GM19324 (cell line): ENCODE results near the gene CDC5L.

Experiments used
- ATAC-seq: cut with Tn5 transposase; IDR thresholded peaks from one replicate; pipeline ENCODE4 v1.9.1; 2021; ENCODE audit warnings: mild to moderate bottlenecking, moderate library complexity; ENCODE audit not compliant: unreplicated experiment, low FRiP score

The CDC5L gene

DNA sequence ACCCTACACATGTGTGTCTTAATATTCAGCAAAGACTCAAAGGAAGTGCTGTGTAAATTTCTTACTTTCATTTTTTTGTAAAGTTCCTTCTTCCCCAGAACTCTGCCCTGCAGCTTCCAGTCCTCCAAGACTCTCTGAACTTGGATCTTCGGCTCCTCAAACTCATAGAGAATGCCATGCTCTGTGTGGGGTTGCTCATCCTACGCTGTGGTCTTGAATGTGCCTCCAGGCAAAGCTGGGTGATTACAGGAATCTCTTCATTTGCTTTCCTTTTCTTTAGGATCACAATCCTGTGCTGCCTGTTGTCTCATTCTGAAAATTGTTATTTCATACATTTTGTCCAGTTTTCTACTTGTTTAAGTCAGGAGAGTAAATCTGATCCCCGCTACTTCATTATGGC, 14.5 kb upstream of the CDC5L start:
- no peak for ATAC-seq

DNA sequence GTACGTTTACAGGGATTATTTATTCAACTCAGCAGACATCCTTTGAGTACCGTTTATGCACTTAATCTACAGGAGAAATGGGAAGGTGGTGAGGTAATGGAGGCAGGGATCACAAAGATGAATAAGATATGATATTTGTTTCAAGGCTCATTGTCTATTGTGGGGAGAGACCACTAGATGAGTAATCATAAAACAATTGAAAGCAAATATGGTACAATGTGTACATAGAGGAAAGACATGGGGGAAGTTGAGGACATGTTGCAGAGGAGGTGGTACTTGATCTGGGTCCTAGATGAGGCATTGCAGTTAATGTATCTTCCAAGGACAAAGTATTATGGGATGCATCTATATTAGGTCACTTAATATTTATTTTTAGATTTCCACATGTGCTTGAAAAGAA, 13.7 kb upstream of the CDC5L start:
- ATAC-seq, result no peak

DNA sequence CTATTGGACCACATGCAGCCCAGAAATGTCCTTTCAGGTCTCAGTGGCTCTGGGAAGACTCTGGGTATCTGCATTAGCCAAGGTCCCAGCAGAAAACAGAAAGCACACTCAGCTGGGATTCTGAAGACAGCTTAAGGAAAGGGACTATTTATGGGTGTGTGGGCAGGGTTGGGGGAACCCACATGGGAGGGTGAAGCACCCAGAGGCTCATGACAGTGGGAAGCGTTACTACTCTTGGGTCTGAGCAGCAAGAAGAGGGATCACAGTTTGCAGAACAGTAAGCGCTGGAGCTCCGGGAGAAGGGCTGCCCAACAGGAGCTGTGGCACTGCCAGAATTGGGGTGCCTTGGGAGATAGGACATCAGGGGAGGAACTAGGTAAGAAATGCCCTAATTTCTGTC, 12.4 kb upstream of the CDC5L start:
- ATAC-seq, result no peak

DNA sequence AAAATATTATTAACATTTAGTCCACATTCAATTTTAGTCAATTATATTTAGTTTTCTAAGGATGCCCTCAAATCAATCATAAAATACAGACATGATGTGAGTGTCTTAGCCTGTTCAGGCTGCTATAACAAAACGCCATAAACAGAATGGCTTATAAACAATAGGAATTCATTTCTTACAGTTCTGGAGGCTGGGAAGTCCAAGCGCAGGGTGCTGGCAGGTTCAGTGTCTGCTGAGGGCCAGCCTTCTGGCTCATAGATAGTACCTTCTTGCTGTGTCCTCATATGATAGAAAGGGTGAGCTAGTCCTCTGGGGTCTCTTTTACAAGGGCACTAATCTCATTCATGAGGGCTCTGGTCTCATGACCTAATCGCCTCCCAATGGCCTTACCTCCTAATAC, 10.0 kb upstream of the CDC5L start:
- ATAC-seq, result no peak

DNA sequence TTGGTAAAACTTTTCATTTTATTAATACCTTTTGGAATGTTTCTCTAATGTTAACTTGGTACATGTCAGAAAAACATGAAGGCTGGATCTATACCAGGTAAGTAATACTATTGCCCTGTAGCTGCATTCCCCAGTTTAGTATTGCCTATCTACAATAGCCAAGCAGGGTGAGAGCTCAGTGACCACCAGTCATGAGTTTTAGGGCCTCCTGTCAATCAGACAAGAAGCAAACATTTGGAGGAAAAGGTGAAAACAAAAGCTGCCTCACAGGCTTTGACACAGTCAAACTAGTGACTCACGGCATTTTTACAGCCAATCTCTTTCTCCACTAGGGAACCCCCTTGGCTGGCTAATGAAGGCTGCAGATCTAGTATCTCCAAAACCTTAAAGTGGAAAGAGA, 9.5 kb upstream of the CDC5L start:
- ATAC-seq, result no peak

DNA sequence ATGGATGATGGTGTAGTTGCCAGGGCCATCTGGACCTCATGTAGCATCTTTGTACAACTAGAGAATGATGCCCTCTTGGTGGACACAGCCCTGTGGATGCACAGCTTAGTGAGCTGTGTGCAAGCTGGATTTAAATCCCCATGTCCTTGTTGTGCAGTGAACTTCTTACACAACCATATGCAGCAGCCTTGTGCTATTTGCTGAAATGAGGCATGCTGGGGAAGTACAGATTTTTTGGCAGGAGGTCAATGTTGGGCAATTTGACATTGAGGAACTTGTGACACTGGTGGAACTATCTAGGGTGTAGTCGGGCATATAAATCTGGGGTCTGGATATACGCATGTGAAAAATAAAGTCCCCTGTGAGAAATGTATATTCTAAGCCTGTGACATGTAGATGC, 5.8 kb upstream of the CDC5L start:
- ATAC-seq, result no peak

DNA sequence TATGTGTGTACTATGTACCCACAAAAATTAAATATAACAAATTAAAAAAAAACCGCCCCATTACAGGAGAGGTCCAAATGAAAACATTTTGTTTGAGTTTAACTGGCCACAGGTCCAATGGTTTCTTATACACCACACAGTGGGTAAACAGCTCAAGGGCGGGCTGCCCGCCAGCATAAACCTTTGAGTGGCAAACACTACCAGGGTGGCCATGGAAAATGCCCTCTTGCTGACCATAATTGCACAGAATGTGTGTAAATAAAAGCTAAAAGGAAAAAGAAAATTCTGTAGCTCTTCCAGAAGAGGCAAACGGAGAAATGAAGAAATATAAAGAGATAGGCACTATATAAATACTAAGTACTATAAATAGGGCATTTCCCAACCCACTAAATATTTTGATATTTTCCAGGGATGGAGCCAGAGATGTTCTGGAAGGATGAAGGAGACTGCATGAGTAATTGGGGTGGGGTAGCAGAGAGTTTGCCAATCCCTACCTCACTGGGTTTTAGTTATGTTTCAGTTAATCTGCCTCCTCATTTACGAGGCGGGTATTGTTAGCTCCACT, 1.1 kb upstream of the CDC5L start:
- ATAC-seq, result no peak

DNA sequence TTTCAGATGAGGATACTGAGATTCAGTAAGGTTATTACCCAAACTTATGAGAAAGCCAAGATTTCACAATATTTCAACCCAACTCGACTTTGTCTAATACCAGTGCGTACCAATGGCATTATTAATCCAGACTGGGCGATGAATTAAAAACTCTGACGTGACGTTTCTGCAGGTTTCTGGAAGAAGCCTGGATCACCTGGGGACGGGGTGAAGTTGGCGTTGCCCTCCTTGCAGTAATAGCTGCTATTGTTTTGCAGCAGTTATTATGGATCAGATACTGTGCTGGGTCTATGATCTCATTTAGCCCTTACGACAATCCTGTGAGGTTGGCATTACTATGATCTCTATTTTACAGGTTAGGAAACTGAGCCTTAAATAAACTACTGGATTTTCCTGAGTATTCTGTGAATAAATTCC, 569 bp upstream of the CDC5L start:
- no peak for ATAC-seq

DNA sequence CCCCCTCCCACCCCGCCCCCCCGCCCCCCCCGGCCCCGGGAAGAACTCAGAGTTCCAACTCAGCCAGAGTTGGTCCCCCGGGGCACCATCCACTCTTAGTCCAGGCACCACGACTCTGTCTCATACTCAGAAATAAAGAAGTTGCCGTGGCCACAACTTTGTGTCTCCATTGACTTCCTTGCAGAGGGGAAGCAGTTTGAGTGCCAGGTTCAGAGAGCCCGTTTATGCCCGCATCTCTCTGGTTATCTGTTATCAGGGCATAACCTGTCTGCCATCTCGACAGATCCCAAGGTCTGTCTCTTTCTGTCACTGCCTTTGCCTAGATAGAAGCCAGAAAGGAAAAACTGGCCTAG, 605 bp downstream of the CDC5L start:
- no peak for ATAC-seq

DNA sequence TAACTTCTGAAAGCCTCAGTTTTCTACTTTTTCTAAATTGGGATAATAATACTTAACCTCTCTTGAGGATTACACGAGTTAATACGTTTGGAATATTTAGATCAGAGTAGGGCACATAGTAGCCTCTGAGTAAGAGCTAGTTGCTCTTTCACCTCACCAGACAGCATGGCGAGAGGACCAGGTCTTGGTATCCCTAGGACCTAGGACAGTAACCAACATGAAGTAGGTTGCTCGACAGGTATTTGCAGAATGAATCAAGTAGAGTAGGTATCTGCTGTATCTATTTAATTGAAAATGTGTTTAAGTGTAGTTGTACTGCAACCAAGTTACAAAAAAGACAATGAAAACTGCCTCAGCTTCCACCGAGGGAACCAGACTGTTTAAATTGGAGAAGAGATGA, 1.4 kb downstream of the CDC5L start:
- ATAC-seq, result no peak

DNA sequence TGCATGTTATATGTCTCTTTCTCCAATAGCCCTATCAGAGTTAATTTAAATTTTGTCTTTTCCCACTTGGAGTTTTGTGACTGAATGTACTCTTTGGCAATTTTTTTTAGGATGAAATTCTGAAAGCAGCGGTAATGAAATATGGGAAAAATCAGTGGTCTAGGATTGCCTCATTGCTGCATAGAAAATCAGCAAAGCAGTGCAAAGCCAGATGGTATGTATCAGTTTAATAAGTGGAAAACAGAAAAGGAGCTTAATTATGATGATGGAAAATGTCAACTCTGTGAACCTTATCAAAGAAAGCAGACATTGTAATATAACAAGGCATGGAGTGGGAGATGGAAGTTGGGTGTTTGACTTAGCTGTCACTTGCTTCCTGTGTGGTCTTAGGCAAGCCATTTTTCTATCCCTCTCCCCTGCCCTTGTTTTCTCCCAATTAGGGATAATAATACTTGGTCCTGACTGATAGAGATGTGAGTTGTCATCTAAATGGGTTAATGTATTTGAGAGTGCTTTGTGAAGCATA, 2.7 kb downstream of the CDC5L start:
- ATAC-seq, result no peak

DNA sequence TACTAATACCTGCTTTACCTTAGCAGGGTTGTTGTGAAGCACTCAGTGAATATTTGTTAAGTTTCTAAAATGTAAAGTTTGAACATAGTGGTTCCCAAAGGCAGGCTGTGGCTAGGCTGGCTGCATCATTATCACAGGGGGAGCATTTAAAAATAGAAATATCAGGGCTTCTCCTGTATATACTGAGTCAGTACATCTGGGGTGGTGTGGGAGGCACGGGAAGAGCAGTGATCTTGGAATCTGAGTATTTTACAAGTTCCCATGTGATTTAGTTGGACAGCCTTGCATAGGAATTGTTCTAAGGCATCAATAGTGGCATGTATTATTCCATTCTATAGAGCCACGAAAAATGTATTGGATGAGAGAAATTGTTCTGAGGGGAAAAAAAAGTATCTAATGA, 8.0 kb downstream of the CDC5L start:
- ATAC-seq, result no peak

DNA sequence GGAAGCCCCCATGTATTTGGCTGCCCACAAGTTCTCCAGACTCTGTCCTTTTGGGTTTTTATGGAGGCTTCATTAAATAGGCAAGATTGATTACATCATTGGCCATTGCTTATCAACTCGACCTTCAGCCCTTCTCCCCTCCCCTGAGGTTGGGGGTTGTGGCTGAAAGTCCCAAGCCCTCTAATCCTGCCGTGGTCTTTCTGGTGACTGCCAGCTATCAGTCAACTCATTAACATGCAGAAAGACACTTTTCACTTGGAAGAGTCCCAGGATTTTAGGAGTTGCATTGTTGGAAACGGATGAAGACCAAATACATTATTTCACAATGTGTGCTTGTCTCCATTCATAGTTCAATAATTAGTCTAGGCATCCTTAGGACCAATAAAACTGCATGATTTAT, 9.5 kb downstream of the CDC5L start:
- ATAC-seq, result no peak

DNA sequence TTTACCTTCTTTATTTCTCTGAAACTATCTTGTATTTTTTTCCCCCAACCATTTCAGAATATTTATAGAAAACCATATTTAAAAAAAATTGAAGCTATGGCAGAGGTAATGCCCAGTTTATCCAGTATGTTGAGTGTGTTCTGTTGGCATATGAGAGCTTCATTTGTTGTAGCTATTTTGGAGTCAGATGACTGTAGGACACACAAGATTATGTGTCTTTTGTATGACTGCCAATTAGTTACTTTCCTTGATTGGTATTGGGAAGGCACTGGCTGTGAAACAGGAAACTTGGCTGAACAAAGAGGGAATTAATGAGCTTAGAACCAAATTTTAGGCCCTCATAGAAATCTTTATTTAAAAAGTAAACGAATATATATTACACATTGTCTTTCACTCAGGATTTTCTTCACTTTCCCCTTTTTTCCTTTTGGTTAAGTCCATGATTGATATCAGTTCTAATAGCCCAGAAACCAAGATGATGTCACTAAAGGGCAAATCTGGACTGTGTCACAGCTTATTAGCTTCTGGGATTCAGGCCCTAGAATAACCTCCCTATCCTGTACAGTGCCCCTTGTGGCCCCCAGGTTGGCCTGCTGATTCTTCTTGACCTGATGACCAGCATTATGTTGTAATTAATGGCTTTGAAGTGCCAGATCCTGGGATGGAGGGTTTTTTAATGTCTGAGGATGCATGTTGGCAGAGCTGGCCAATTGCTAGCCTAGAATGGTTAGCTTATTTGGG, 10.1 kb downstream of the CDC5L start:
- no peak for ATAC-seq

DNA sequence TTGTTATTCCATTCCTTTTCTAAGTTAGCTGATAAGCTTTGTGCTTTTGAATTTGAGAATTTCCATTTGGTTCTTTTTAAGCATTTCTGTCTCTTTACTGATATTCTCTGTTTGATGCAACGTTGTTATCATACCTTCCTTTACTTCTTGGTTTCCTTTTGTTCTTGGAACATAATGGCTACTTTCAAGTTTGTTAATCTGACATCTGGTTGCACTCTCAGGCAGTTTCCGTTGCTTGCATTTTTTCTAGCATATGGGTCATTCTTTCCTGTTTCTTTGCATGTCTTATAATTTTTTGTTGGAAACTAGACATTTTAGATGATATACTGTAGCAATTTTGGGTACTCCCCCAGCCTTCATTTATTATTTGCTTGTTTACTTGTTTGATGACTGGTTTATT, 12.5 kb downstream of the CDC5L start:
- ATAC-seq, result no peak

DNA sequence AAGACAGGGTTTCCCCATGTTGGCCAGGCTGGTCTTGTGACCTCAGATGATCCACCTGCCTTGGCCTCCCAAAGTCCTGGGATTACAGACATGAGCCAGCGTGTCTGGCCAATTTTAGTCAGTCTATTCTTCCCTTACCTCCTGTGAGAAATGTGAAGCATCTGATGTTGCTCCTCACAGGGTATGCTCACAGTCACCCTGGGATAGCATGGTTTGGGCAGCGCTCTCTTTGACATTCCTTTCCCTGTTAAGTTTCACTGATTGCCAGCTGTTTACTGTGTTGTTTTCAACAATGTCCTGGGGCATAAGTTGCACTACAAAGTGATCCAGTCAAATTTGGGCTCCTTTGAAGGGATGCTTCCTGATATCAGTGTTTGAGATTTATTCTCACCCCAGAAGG, 13.1 kb downstream of the CDC5L start:
- ATAC-seq, result no peak

DNA sequence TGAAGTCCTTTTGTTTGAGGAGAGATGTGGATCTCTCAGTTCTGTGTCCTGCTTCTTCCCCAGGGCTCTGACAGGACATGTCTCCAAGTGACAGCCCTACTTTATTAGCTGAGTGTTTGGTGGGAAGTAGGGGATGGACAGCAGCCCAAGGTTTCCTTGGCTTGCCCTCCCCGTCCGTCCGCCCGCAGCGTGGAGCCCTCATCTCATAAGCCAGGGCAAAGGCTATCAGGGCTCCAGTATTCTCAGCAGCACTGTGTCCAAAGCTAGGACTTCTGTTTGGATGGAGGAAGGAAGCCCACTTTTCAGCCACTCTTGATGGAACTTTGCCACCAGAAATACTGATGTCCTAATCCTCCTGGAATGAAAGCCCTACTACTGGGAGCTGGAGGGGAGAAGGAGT, 13.6 kb downstream of the CDC5L start:
- ATAC-seq, result no peak

DNA sequence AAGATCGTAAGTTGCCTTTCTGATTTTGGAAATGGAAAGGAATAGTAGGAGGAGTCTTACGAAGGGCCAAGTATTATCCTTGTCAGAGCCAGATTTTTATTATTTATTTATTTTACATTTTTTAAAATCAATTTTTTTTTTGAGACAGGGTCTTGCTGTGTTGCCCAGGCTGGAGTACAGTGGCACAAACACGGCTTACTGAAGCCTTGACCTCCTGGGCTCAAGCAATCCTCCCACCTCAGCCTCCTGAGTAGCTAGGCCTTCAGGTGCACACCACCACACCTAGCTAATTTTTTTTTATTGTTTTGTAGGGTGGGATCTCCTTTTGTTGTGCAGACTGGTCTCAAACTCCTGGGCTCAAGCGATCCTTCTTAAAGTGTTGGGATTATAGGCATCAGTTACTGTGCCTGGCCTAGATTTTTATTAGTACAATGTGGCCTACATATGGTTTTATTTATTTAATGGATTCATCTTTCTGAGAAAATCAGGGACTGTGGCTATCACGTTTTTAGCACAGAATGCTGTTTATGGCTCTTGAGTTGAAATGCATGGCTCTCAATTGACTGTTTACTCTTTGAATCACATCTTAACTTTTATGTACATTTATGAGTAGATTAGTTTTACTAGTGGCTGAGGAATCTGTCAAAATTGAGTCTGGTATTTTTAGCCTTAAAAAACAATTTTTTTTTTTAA, 16.7 kb downstream of the CDC5L start:
- ATAC-seq, result no peak

DNA sequence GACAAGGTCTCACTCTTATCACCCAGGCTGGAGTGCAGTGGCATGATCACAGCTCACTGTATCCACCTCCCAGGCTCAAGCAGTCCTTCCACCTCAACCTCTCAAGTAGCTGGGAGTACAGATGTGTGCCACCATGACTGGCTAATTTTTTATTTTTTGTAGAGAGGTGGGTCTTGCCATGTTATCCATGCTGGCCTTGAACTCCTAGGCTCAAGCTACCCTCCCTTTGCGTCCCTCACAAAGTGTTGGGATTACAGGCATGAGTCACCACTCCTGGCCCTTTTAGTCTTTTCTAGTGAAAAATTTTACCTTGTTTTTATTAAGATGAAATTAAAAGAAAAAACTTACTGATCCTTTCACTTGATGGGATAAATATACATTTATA, 17.2 kb downstream of the CDC5L start:
- no peak for ATAC-seq

DNA sequence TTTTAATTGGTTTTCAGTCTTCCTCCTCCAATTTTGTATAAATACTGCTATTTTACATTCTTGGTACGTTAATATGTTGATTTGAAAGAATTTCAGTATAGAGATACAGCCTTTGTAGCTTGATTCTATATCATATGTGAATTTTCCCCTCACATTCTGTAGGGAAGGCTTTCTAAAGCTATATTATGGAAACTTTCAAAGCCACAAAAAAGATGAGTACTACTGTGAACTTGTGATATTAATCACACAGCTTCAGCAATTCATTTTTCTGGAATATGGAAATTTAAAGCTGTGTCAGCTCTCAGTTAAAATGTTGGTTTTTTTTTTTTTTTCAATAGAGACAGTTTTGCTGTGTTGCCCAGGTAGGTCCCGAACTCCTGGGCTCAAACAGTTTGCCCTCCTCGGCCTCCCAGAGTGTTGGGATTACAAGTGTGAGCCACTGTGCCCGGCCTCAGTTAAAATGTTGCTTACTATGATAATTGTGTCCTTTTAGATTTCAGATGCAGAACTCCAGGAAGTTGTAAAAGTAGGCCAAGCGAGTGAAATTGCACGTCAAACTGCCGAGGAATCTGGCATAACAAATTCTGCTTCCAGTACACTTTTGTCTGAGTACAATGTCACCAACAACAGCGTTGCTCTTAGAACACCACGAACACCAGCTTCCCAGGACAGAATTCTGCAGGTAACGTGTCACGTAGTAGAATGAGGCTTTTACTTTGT, 20.6 kb downstream of the CDC5L start:
- ATAC-seq, result no peak

DNA sequence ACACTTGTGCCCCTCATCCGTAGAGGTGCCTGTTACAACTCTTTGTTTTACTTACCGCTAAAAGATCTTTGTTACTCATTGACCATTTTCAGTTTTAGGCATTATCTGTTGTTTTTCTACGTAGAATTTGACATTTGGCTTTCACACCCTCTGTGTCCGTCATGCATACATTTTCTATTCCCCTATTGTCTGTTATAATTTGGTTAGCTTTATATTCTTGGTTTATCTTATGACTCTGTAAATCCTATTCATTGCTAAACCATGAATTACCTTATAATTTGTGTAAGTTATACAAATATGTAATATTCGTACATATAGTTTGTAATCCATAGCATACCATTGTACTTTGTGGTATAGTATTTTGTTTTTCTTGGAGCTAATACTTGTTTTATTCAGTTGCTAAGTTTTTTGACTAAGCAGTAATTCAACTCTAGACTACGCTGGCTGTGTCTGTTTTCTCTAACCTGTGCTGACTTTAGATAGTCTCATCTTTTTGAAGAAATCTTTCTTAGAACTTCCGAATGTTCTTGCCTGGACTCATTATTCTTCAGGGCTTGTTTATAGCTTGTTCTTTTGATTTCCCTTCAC, 21.8 kb downstream of the CDC5L start:
- no peak for ATAC-seq
